Effector CD8-positive, alpha-beta T cell (primary cell): ENCODE data around the gene SLC51B.
"Not testable (repeated sequence)": the region's sequence is repeated elsewhere in the genome, so short reads cannot be mapped to it uniquely, and the experiment has no call there.

Experiments
- DNase-seq: peaks from one replicate; lab custom pipeline; 2025; lab: John Stamatoyannopoulos, UW

SLC51B gene

GRCh38 chr15:65066001-65066634, 20.9 kb downstream of the SLC51B start:
- DNase-seq = no peak

DNA sequence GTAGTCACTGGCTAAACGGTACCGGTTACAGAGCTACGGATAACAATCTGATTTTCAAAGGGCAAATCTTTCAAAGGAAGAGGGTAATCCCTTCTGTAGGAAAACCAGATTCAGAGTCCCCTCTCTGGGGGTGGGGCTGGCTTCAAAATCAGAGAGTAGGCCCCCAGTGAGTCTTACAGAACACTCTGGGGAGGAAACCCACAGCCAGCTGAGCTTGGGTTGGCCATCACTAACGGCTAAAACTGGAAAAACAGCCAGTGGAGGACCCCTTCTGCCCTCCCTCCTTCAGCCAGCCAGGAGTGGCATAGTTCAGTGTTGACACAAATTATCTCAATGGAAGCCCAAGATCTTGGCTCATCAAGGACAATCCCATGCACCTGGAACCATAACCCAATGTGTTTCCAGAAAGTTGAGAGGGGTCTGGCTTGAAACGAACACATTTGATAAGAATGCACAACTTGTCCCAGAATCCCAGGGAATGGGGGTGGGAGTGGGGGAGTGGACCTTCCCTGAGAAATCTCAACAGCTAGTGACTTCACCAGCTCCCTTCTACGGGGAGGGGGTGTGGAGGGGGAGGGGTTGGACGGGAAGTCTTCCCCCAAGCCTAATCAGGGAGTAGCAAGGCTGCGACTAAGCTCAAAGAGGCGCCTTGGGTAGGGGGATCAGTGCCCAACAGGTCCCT, 21.6 kb downstream of the SLC51B start:
- no peak for DNase-seq

DNA sequence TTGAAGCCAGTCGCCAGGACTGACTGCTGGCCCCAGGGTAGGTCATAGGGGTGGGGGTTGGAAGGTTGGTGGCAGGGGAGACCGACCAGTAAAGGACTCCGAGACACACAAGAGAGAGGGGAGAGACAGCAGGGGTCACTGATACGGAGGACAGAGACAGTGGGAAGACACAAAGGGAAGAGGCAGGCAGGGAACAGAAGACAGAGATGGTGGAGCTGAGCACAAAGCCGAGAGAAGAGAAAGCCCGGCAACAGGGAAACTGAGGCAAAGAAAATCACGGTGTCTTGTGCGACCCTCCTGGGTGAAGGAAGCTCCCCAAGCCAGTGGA, 22.1 kb downstream of the SLC51B start:
- DNase-seq = no peak

- no peak for DNase-seq
These were observed 22.6 kb downstream of the SLC51B start, which contains the start of gene RASL12 for GRCh38 chr15:65067645-65068402. RASL12 (minus strand) TSS chr15:65067991; CDS start chr15:65067835, 156 bp downstream.

DNA sequence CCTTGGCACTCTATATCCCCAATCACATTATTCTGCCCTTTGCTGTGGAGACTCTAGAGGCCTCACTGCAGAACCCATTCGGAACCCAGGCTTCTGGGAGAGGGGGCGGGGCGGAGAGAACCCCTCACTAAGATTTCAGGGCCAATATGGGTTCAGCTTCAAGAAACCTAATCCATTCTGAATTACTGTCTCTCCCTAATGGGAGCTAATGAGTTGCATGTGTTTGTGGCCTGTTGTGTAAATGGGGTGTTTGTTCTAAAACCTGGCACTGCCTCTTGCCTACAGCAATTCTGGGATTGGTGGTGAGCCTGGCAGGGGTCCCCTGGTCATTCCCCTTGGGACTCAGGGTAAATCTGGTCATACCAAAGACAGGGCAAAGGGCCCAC, 23.2 kb downstream of the SLC51B start:
- no peak for DNase-seq

DNA sequence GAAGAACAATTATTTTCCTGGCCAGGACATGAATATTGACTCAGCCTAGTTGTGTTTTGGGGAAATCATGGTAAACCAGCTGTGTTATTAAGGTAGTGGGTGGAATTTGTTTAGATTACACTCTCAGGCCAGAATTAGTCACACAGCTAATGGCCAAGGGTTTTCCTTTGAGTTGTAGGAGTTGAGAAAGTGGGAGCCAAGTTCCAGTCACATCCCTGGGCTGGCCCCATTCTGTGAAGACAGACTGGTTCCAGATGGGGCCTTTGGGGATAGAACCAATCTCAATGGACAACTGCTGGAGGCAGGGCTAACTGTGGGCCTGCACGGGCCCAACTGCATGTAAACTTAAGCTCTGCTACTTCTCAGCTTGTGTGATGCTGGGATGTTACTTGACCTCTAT, 24.0 kb downstream of the SLC51B start:
- no peak for DNase-seq

GRCh38 chr15:65069779-65070546, 24.8 kb downstream of the SLC51B start:
- no peak for DNase-seq

DNA sequence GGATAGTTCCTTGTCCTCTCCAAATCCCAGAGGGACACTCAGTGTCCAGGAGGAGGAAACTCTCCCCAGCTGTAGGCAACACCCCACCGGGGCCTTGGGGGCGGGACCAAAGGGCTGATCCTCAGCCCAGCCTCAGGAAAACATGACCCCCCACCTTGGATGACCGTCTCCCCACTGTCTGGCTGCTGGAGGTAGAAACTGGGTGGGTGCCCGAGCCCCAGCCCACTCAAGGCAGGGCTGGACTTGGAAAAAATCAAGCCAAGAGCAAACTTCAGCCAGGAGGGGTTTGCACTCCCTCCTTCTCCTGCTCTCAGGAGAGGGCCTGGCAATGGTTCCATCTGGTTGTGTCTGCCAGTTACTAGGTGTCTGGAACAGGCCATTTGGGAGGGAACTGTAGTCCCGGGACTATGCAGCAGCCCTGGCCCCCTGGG, 26.2 kb downstream of the SLC51B start:
- DNase-seq = no peak

GRCh38 chr15:65072027-65072426, 26.8 kb downstream of the SLC51B start:
- DNase-seq = no peak

DNA sequence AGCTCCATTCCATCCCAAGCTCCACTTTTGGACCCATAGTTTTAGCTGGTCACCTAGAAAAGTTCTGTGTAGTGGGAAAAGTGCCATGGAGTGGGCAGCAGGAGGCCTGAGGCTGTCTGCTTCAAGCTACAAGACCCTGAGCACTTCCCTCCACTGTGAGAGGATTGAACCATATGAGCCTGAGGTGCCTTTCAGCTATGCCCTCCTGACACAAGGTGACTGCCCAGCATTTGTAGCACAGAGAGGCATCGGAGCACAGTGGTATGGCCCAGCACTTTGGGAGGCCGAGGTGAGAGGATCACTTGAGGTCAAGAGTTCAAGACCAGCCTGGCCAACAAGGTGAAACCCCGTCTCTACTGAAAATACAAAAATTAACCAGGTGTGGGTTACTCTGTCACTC, 27.4 kb downstream of the SLC51B start:
- no peak for DNase-seq

GRCh38 chr15:65074946-65075345, 29.8 kb downstream of the SLC51B start:
- DNase-seq = not testable (repeated sequence)

GRCh38 chr15:65075607-65076395, 30.6 kb downstream of the SLC51B start:
- not testable (repeated sequence) for DNase-seq

DNA sequence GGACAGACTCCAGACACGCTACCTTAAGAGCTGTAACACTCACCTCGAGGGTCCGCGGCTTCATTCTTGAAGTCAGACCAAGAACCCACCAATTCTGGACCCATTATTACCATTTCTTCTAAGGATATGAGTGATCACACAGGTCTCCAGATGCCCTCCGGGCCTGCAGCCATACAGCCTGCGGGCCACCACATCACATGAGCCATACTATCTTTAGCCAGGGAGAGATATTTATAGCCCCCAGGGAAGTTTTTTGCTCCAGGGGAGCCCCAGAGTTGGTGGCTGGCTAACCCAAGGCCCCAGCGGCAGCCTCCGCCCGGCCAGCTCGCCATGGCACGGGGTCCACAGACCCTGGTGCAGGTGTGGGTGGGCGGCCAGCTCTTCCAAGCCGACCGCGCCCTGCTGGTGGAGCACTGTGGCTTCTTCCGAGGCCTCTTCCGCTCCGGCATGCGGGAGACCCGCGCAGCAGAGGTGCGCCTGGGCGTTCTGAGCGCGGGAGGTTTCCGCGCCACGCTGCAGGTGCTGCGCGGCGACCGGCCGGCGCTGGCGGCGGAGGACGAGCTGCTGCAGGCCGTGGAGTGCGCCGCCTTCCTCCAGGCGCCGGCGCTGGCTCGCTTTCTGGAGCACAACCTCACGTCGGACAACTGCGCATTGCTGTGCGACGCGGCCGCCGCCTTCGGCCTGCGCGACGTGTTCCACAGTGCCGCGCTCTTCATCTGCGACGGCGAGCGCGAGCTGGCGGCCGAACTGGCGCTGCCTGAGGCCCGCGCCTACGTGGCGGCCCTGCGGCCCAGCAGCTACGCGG, 31.5 kb downstream of the SLC51B start, which contains the start of gene KBTBD13:
Gene KBTBD13, plus strand, starts transcription at position 261 of the 805 bp plus-strand sequence. Its CDS starts 70 bp downstream, at position 331.
- DNase-seq = no peak

DNA sequence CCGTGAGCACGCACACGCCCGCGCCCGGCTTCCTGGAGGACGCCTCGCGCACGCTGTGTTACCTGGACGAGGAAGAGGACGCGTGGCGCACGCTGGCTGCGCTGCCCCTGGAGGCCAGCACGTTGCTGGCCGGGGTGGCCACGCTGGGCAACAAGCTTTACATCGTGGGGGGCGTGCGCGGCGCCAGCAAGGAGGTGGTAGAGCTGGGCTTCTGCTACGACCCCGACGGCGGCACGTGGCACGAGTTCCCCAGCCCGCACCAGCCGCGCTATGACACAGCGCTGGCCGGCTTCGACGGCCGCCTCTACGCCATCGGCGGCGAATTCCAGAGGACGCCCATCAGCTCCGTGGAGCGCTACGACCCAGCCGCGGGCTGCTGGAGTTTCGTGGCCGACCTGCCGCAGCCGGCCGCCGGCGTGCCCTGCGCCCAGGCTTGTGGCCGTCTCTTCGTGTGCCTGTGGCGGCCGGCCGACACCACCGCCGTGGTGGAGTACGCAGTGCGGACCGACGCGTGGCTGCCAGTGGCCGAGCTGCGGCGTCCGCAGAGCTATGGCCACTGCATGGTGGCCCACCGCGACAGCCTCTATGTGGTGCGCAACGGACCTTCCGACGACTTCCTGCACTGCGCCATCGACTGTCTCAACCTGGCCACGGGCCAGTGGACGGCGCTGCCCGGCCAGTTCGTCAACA, 32.2 kb downstream of the SLC51B start:
- no peak for DNase-seq

DNA sequence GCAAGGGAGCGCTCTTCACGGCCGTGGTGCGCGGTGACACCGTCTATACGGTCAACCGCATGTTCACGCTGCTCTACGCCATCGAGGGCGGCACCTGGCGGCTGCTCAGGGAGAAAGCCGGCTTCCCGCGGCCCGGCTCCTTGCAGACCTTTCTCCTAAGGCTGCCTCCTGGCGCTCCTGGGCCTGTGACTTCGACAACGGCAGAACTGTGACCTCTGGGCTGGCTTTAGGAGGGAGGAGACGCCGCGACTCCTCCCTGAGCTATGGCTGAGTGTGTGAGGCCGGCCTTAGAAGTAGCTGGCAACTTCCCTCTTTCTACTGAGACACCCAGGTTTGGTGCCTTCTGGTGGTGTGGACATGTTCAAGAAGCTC, 32.8 kb downstream of the SLC51B start:
- peak; percentile 16 for DNase-seq

DNA sequence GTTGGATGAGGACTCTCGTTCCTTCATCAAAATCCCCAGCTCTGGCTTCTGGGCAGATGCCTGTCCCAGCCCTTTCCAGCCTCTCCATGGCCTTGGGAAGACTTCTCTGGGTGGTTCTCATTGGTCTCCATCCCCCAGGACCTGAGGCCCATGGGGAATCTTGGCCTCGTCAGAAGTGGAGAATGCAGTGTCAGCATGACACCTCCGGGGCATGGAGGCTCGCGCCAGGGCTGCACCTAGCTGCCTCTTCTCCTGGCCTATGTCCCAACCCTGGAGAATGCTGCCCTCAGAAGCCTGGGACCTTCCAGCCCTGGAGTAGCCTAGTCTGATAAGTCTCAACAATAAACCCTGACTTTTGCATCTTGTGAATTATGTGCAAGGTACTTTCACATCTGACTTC, 34.4 kb downstream of the SLC51B start:
- DNase-seq = no peak

DNA sequence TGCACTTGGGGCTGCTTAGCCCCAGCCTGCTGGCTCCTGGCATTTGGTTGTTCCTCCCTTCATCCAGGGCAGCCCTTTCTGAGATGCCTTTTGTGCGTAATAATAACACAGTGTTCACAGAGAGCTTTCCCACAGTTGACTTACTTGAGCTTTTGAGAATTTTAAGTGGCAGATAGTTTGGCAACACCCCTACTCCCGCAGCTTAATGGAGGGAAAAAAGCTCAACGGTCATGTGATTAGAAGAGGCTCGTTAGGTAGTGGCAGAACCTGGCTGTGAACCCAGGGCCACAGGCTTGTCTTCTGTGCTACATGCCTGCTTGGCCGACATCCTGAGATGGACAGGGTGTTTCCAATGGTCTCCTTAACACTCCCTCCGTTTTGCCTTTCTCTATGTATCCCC, 36.1 kb downstream of the SLC51B start:
- no peak for DNase-seq

- no peak for DNase-seq
These were observed 36.6 kb downstream of the SLC51B start for GRCh38 chr15:65081758-65082157.

DNA sequence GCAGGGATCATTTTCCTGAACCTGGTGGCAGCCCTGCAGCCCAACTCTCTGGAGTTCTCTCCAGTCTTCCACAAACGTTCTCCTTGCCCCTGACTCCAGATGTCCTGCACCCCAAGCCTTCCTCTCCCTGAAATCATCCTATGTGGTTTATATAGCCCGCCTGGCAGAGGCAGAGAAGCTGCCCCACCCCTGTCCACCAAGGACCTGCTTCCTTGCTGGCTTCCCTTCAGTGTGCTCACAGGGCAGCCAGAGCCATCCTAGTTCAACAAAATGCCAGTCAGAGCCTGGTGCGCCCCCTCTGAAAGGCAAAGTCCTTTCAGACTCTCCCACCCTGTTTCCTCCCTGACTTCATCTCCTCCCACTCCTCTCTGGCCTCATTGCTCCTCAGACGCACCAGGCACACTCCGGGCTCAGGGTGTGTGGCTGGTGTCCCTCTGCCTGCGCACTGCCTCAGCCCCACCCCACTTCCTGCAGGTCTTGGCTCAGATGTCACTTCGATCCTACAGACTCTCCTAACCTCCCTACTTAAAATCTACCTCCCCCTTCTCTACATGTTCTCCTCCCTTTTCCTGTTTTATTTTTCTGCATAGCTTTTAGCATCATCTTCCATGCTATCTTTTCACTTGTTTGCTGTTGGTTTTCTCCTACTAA, 37.2 kb downstream of the SLC51B start:
- DNase-seq = no peak
